K562 (cell line): Measurements from ENCODE around the gene WDR62. TPM values are rescaled to one million over a fixed set of nuclear protein-coding genes. Genes with fewer than 3 reads are reported as not detected.

Experiments used
- ATAC-seq: fragments of 200-7000 bp; cut with Tn5 transposase; 3 replicates; pipeline ENCODE4 v1.9.1; 2020; ENCODE audit warnings: moderate library complexity
- BruUV-seq: library from RNA; stranded (reverse); fragments of 400-500 nt; replicated peaks from 2 replicates; lab custom pipeline; 2021; lab: Mats Ljungman, UMichigan
- CTCF ChIA-PET: fragments of 300-600 bp; formaldehyde crosslinking; extraction: SDS; loops from one replicate; lab custom pipeline; 2021; ENCODE audit warnings: low intra/inter-chr PET ratio; lab: Yijun Ruan, JAX
- POLR2A ChIA-PET: fragments of 300-600, 350-650 bp; sonication (Branson Sonifier 250); formaldehyde crosslinking; extraction: SDS; loops from one replicate; lab custom pipeline; 2021; ENCODE audit warnings: antibody characterized with exemption, inconsistent platforms; lab: Yijun Ruan, JAX
- DNase-seq, 4 experiments: peaks; one replicate each; pipeline versions ENCODE4 v3.0.0 to v3.0.0-alpha.2; 2011 to 2018; ENCODE audit warnings: low spot score in 3 of 4, mixed read lengths in 3 of 4; ENCODE audit errors: extremely low read depth in 1 of 4
- FAIRE-seq: peaks from 2 replicates; lab custom pipeline; 2011; peaks lifted over from hg19 to GRCh38; lab: Jason Lieb, UNC
- H2AFZ ChIP-seq: 2 replicates; pipeline ENCODE4 v1.6.0; 2011; ENCODE audit warnings: low read depth, low read length, control low read depth, inconsistent platforms
- H3K27ac ChIP-seq: fragments of 200-600 bp; 3 replicates; pipeline ENCODE4 v1.8.0; 2011; ENCODE audit warnings: low read depth, mild to moderate bottlenecking, control low read depth, inconsistent platforms, low read length, moderate library complexity, mixed read lengths; ENCODE audit errors: extremely low read depth
- H3K27me3 ChIP-seq, 2 experiments: fragments of 300-600 bp in 1 of 2; 2 replicates in 1 of 2; 3 replicates in 1 of 2; pipeline versions ENCODE4 v1.6.0 to v1.8.0; 2011; ENCODE audit warnings: inconsistent platforms in 2 of 2, low read length in 2 of 2, mild to moderate bottlenecking in 1 of 2, mixed read lengths in 1 of 2, moderate library complexity in 1 of 2; ENCODE audit not compliant: control insufficient read depth in 2 of 2, insufficient read depth in 2 of 2
- H3K36me3 ChIP-seq: fragments of 300-600 bp; 3 replicates; pipeline ENCODE4 v1.8.0; 2011; ENCODE audit warnings: mild to moderate bottlenecking, low read length, inconsistent platforms; ENCODE audit not compliant: control insufficient read depth, insufficient read depth
- H3K4me1 ChIP-seq, 2 experiments: fragments of 200-600 bp in 1 of 2; replicated peaks in 1 of 2; 2 replicates in 1 of 2; 3 replicates in 1 of 2; pipeline versions ENCODE4 v1.5.1 to v1.8.0; 2011; ENCODE audit warnings: inconsistent platforms in 2 of 2, low read length in 2 of 2, mild to moderate bottlenecking in 1 of 2, mixed read lengths in 1 of 2, moderate library complexity in 1 of 2; ENCODE audit not compliant: control insufficient read depth in 2 of 2, insufficient read depth in 2 of 2
- H3K4me2 ChIP-seq: 2 replicates; pipeline ENCODE4 v1.6.1; 2011; ENCODE audit warnings: low read length, control low read depth, inconsistent platforms, mixed read lengths; ENCODE audit not compliant: insufficient read depth
- H3K4me3 ChIP-seq: fragments of 200-600 bp; sonication (generic), shearing (Covaris generic); 2 replicates; pipeline ENCODE4 v1.5.1; 2016; ENCODE audit warnings: control low read depth, inconsistent platforms
- H3K79me2 ChIP-seq: fragments of 200-600 bp; 3 replicates; pipeline ENCODE4 v1.8.0; 2011; ENCODE audit warnings: low read length, inconsistent platforms; ENCODE audit not compliant: control insufficient read depth, insufficient read depth
- H3K9ac ChIP-seq, 2 experiments: 2 replicates each; pipeline versions ENCODE4 v1.6.0 to v1.6.1; 2011; ENCODE audit warnings: low read depth in 2 of 2, low read length in 2 of 2, control low read depth in 1 of 2, inconsistent platforms in 1 of 2, mild to moderate bottlenecking in 1 of 2, mixed read lengths in 1 of 2; ENCODE audit not compliant: insufficient read depth in 1 of 2
- H3K9me1 ChIP-seq: one replicate; pipeline ENCODE4 v1.6.0; 2011; ENCODE audit warnings: inconsistent platforms, mild to moderate bottlenecking, low read length, moderate library complexity; ENCODE audit not compliant: control insufficient read depth, insufficient read depth
- H3K9me3 ChIP-seq: replicated peaks from 2 replicates; pipeline ENCODE4 v1.5.1; 2011; ENCODE audit warnings: low read depth, low read length, inconsistent platforms; ENCODE audit not compliant: control insufficient read depth, insufficient read depth
- H4K20me1 ChIP-seq: replicated peaks from 2 replicates; pipeline ENCODE4 v1.6.1; 2011; ENCODE audit warnings: low read length, inconsistent platforms, mixed read lengths; ENCODE audit not compliant: control insufficient read depth, insufficient read depth
- DPF2 ChIP-seq: fragments of 450-650 bp; IDR thresholded peaks from 2 replicates; pipeline ENCODE4 v1.6.1; 2016
- HDAC6 ChIP-seq: IDR thresholded peaks from 2 replicates; pipeline ENCODE4 v1.6.1; 2012; ENCODE audit warnings: low read depth, mild to moderate bottlenecking, control low read depth, inconsistent platforms, low read length, moderate library complexity
- HMGN3 ChIP-seq: IDR thresholded peaks from 2 replicates; pipeline ENCODE4 v1.6.1; 2011; ENCODE audit warnings: borderline replicate concordance, low read depth, mild to moderate bottlenecking, mixed read lengths, low read length; ENCODE audit not compliant: insufficient read length; ENCODE audit errors: extremely low read depth
- JUN ChIP-seq, 2 experiments: sonication (generic) in 1 of 2; formaldehyde crosslinking in 1 of 2; IDR thresholded peaks; 2 replicates each; pipeline versions ENCODE4 v1.6.1 to v1.8.0; 2012 to 2022; ENCODE audit warnings: borderline replicate concordance in 2 of 2, mild to moderate bottlenecking in 2 of 2, improper control_type of control experiment in 1 of 2, low read depth in 1 of 2, low read length in 1 of 2, missing genetic modification reagents in 1 of 2
- KLF16 ChIP-seq: IDR thresholded peaks from 2 replicates; pipeline ENCODE4 v1.6.1; 2016; ENCODE audit warnings: antibody characterized with exemption
- L3MBTL2 ChIP-seq: fragments of 450-650 bp; IDR thresholded peaks from 2 replicates; pipeline ENCODE4 v1.6.1; 2016; ENCODE audit warnings: mild to moderate bottlenecking, moderate library complexity
- NFYB ChIP-seq: IDR thresholded peaks from 2 replicates; pipeline ENCODE4 v1.6.1; 2011; ENCODE audit warnings: mild to moderate bottlenecking, moderate library complexity; ENCODE audit not compliant: insufficient read length; ENCODE audit errors: extremely low read depth
- NRF1 ChIP-seq, 2 experiments: fragments of 450-650 bp; IDR thresholded peaks in 1 of 2; conservative IDR thresholded peaks in 1 of 2; 2 replicates each; pipeline ENCODE4 v1.6.1; 2014; ENCODE audit warnings: mild to moderate bottlenecking in 2 of 2
- PCBP2 ChIP-seq: fragments of 200-400 bp; formaldehyde crosslinking; IDR thresholded peaks from 2 replicates; pipeline ENCODE4 v1.6.1; 2018; ENCODE audit warnings: low read length, low read depth, mild to moderate bottlenecking, moderate library complexity; ENCODE audit not compliant: poor library complexity, severe bottlenecking
- SETDB1 ChIP-seq: IDR thresholded peaks from one replicate; pipeline ENCODE4 v1.6.1; 2012; ENCODE audit warnings: low read length, control low read depth, inconsistent platforms
- ZBTB7A ChIP-seq: IDR thresholded peaks from 2 replicates; pipeline ENCODE4 v1.6.1; 2011; ENCODE audit warnings: low read depth, mild to moderate bottlenecking, low read length, moderate library complexity, borderline replicate concordance; ENCODE audit not compliant: control insufficient read depth
- WGBS: fragments of 100-300 bp; shearing (Covaris generic); methylation state at CpG from one replicate; pipeline ENCODE4 v1.1.6; 2016; ENCODE audit warnings: low coverage, mixed read lengths; ENCODE audit not compliant: insufficient coverage; ENCODE audit errors: missing lambda C conversion rate; 5-methylcytosine and 5-hydroxymethylcytosine counted together
- in situ Hi-C: fragments of 300-500 bp; cut with MboI; formaldehyde crosslinking; loops from 4 replicates; pipeline ENCODE4 v1.15.0; 2018; ENCODE audit warnings: inconsistent platforms, mixed read lengths
- intact Hi-C: fragments of 100-400 bp; cut with micrococcal nuclease; formaldehyde crosslinking; loops from 2 replicates; pipeline ENCODE4 v1.14.2; 2022
- polyA plus RNA-seq, 8 experiments: library from polyadenylated mRNA; depleted of rRNA in 4 of 8; stranded (reverse) in 5 of 8; unstranded in 3 of 8; fragments of >200 nt; fragmentation: Nextera tagmentation in 2 of 8; fragmentation: Illumina TruSeq in 1 of 8; extraction: Ambion mirVana in 2 of 8; extraction: Trizol in 1 of 8; gene quantifications; 2 replicates each; pipeline versions ENCODE4 v1.2.1 to v1.2.3, GENCODE V29; 2011 to 2014; ENCODE audit warnings: inconsistent platforms in 1 of 8, missing spikeins in 1 of 8
- total RNA-seq, 7 experiments: library from RNA; depleted of rRNA in 6 of 7; stranded (reverse); fragments of >200 nt in 6 of 7; fragmentation: Illumina TruSeq in 2 of 7; extraction: Trizol in 2 of 7; gene quantifications; 2 replicates each; pipeline versions ENCODE4 v1.2.1 to v1.2.3, GENCODE V29; 2011 to 2021; ENCODE audit warnings: low replicate concordance in 1 of 7

The WDR62 gene
- total and polyA plus RNA-seq, 9 of the 15 experiments (the other 6 are each of a cell fraction or from before 2014, with no cell fraction given): 0.35 to 32.8 (median 14.4) TPM

DNA sequence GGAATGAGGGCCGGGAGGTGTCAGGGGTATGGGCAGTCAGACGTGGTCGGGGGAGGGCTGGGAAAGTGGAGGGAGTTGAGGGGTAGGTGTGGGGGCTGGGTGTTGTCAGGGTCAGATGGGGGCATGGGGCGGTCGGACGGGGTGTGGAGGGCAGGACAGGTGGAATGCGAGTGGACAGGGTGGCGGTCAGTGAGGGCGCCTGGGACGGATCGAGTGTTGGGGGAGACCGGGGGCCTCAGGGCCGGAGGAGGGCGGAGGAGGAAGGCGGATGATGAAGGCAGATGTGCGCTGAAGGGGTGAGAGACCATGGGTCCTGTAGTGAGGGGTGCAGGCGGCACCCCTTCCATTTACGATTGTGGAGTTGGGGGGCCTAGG, 66.3 kb downstream of the WDR62 start:
- ATAC-seq (no peak), DNase-seq (no peak), FAIRE-seq (no peak)
- H3K4me1 ChIP-seq: peaks cover 0 to 18% of the 10 kb centered on the region in 2 experiments; a peak in 3 of 5 replicates
- ChIA-PET CTCF (no interaction called here), POLR2A (no interaction called here)
- peaks cover 10% of the 10 kb centered on the region; the same call in 1 of the 3 replicates for H3K36me3 ChIP-seq
- no peak for TF ChIP-seq HMGN3
- TF ChIP-seq ZBTB7A: no peak
- TF ChIP-seq DPF2: no peak
- no peak for TF ChIP-seq KLF16
- TF ChIP-seq NFYB: no peak
- no peak for TF ChIP-seq HDAC6
- no peak for TF ChIP-seq SETDB1
- no peak for TF ChIP-seq JUN (IDR thresholded peaks at IDR 0.05; ENCODE audit: borderline replicate concordance, low read depth, low read length)
- no peak for TF ChIP-seq JUN (CRISPR knock-in tag; IDR thresholded peaks at IDR 0.05; ENCODE audit: borderline replicate concordance)
- TF ChIP-seq NRF1 (conservative IDR thresholded peaks at IDR 0.05 in 1 of 2, IDR thresholded peaks at IDR 0.05 in 1 of 2): no peak
- no peak for TF ChIP-seq L3MBTL2
- TF ChIP-seq PCBP2: no peak
- no peak overlapping the region for H2AFZ ChIP-seq
- BruUV-seq: no TSS peak
- in situ Hi-C loops (no loop called here), intact Hi-C loops (no loop called here)
- H3K4me2 ChIP-seq: no peak overlapping the region
- no peaks in the 10 kb centered on the region for H3K27me3 ChIP-seq
- no peak overlapping the region for H3K9ac ChIP-seq
- H3K9me3 ChIP-seq: no peaks in the 10 kb centered on the region
- no peak overlapping the region for H3K4me3 ChIP-seq
- no peaks in the 10 kb centered on the region for H3K9me1 ChIP-seq
- WGBS: 95% methylated on average over 4 of the region's 18 CpGs
- H4K20me1 ChIP-seq: no peaks in the 10 kb centered on the region
- H3K79me2 ChIP-seq: no peaks in the 10 kb centered on the region; the same call in 2 of the 3 replicates
- no peak overlapping the region for H3K27ac ChIP-seq
